PC-9 (cell line): ENCODE measurements around the gene S100A8. TPM values are rescaled to one million over a fixed set of nuclear protein-coding genes. Genes with fewer than 3 reads are reported as not detected.

Source experiments
- BruUV-seq: library from RNA; stranded (reverse); fragments of 400-500 nt; replicated peaks from 2 replicates; lab custom pipeline; 2021; lab: Mats Ljungman, UMichigan
- CTCF ChIA-PET: fragments of 300-600 bp; sonication (Branson Sonifier 250); formaldehyde crosslinking; loops from one replicate; lab custom pipeline; 2022; ENCODE audit warnings: antibody characterized with exemption; lab: Charles Lee
- POLR2A ChIA-PET: fragments of 300-600 bp; sonication (Branson Sonifier 250); formaldehyde crosslinking; loops from one replicate; lab custom pipeline; 2022; ENCODE audit warnings: antibody characterized with exemption; ENCODE audit not compliant: unreplicated experiment; lab: Charles Lee
- DNase-seq, 2 experiments: peaks; one replicate each; pipeline versions ENCODE4 v3.0.0 to v3.0.0-alpha.2; 2015 to 2022; ENCODE audit warnings: mixed read lengths in 1 of 2
- H2AFZ ChIP-seq: fragments of 200-600 bp; sonication (generic); 2 replicates; pipeline ENCODE4 v1.8.1; 2017; ENCODE audit warnings: antibody characterized with exemption
- H3F3A ChIP-seq: fragments of 200-600 bp; sonication (generic); 2 replicates; pipeline ENCODE4 v1.8.1; 2017; ENCODE audit warnings: antibody characterized with exemption, mild to moderate bottlenecking, low read depth; ENCODE audit not compliant: insufficient read depth
- H3K27ac ChIP-seq: fragments of 200-600 bp; sonication (generic); 2 replicates; pipeline ENCODE4 v1.6.1; 2016; ENCODE audit warnings: mixed run types
- H3K27me3 ChIP-seq: fragments of 200-600 bp; sonication (generic); 2 replicates; pipeline ENCODE4 v1.6.1; 2016; ENCODE audit warnings: low read depth, mixed run types; ENCODE audit not compliant: insufficient read depth
- H3K36me3 ChIP-seq: fragments of 200-600 bp; sonication (generic); 2 replicates; pipeline ENCODE4 v1.6.1; 2016; ENCODE audit warnings: low read depth, mixed run types
- H3K4me1 ChIP-seq: fragments of 200-600 bp; sonication (generic); replicated peaks from 2 replicates; pipeline ENCODE4 v1.6.1; 2016; ENCODE audit warnings: mixed run types; ENCODE audit not compliant: insufficient read depth
- H3K4me2 ChIP-seq: fragments of 200-600 bp; sonication (generic); 2 replicates; pipeline ENCODE4 v1.6.1; 2017; ENCODE audit warnings: mixed run types
- H3K4me3 ChIP-seq: fragments of 200-600 bp; sonication (generic); 2 replicates; pipeline ENCODE4 v1.6.1; 2016; ENCODE audit warnings: mixed run types
- H3K79me2 ChIP-seq: fragments of 200-600 bp; sonication (generic); 2 replicates; pipeline ENCODE4 v1.6.1; 2017; ENCODE audit warnings: low read depth, mixed run types
- H3K9me2 ChIP-seq: fragments of 200-600 bp; sonication (generic); 2 replicates; pipeline ENCODE4 v1.8.1; 2017; ENCODE audit warnings: mild to moderate bottlenecking; ENCODE audit not compliant: insufficient read depth
- H3K9me3 ChIP-seq: fragments of 200-600 bp; sonication (generic); 2 replicates; pipeline ENCODE4 v1.8.1; 2016; ENCODE audit warnings: low read depth; ENCODE audit not compliant: insufficient read depth
- H4K20me1 ChIP-seq: fragments of 200-600 bp; sonication (generic); 2 replicates; pipeline ENCODE4 v1.8.1; 2017; ENCODE audit not compliant: insufficient read depth
- CTCF ChIP-seq: fragments of 200-600 bp; sonication (generic); conservative IDR thresholded peaks from 2 replicates; pipeline ENCODE4 v1.6.1; 2017; ENCODE audit warnings: mixed run types, antibody characterized with exemption, mild to moderate bottlenecking, moderate library complexity
- EZH2 ChIP-seq: fragments of 200-600 bp; sonication (generic); IDR thresholded peaks from 2 replicates; pipeline ENCODE4 v1.8.0; 2017; ENCODE audit warnings: antibody characterized with exemption, low read depth
- intact Hi-C: fragments of 100-400 bp; cut with micrococcal nuclease; formaldehyde crosslinking; loops from one replicate; pipeline ENCODE4 v1.10.0; 2022; ENCODE audit not compliant: unreplicated experiment
- total RNA-seq: library from RNA; stranded (reverse); gene quantifications from 2 replicates; pipeline ENCODE4 v1.2.3, GENCODE V29; 2021

The S100A8 gene
- total RNA-seq, 1 experiment from 2014 or later = not detected

- H3K4me2 ChIP-seq = peak within 1 kb of the TSS; percentile 97
- intact Hi-C loops = loop anchor here (1.0 to 10.0 kb wide), 2 partner anchors 7 to 317 kb away; partner anchors contain the start of genes ILF2 and NPR1
- H4K20me1 ChIP-seq = no peaks in the 10 kb centered on the region
- peaks cover 25% of the 10 kb centered on the region for H3K79me2 ChIP-seq
- H3K36me3 ChIP-seq = peaks cover 19% of the 10 kb centered on the region
- ChIA-PET CTCF (interaction anchor here (1.2 to 1.3 kb wide), 2 partner anchors 137 to 210 kb away, joined by 4 to 5 read pairs; no protein-coding TSS in a partner anchor), POLR2A (no interaction called here)
- H3K9me2 ChIP-seq = no peaks in the 10 kb centered on the region
- BruUV-seq = TSS peak; percentile 87
- H3F3A ChIP-seq = peaks cover 79% of the 10 kb centered on the region
- peak within 1 kb of the TSS; percentile 98 for H3K27ac ChIP-seq
- TF ChIP-seq CTCF = no peak
- no peak for TF ChIP-seq EZH2
- H3K4me1 ChIP-seq = peaks cover 62% of the 10 kb centered on the region
- DNase-seq = peak in 1 of 2 experiments; percentile 41
- peak within 1 kb of the TSS; percentile 93 for H3K4me3 ChIP-seq
- H2AFZ ChIP-seq = no peak within 1 kb of the TSS
- H3K27me3 ChIP-seq = no peaks in the 10 kb centered on the region
- H3K9me3 ChIP-seq = peaks cover 3% of the 10 kb centered on the region; the same call in 1 of the 2 replicates
Measured at GRCh38 chr1:153357853-153358690, 32.8 kb downstream of the S100A8 start, which contains the start of gene S100A9. Gene S100A9, plus strand, starts transcription at chr1:153357854. Its CDS starts 430 bp downstream, at chr1:153358284.

- no TSS peak for BruUV-seq
- 0 out of 2 replicates have a peak, but pooled peaks have one; percentile 3 for TF ChIP-seq CTCF
- no peak for TF ChIP-seq EZH2
- CTCF ChIA-PET = interaction anchor here (1.2 to 1.3 kb wide), 2 partner anchors 137 to 211 kb away, joined by 4 to 5 read pairs; no protein-coding TSS in a partner anchor
- H3K9me3 ChIP-seq = peaks cover 3% of the 10 kb centered on the region; the same call in 1 of the 2 replicates
- intact Hi-C loops = loop anchor here (1.0 to 10.0 kb wide), 2 partner anchors 8 to 318 kb away; partner anchors contain the start of genes ILF2 and NPR1
- H3K27me3 ChIP-seq = no peaks in the 10 kb centered on the region
- H4K20me1 ChIP-seq = no peaks in the 10 kb centered on the region
- H3K79me2 ChIP-seq = peaks cover 25% of the 10 kb centered on the region
- H3F3A ChIP-seq = peaks cover 71% of the 10 kb centered on the region
- peak overlapping the region; percentile 93 for H3K4me3 ChIP-seq
- H3K27ac ChIP-seq = peak overlapping the region; percentile 98
- H3K36me3 ChIP-seq = peaks cover 19% of the 10 kb centered on the region
- H2AFZ ChIP-seq = no peak overlapping the region
- peak overlapping the region; percentile 97 for H3K4me2 ChIP-seq
- peaks cover 59% of the 10 kb centered on the region for H3K4me1 ChIP-seq
- peak; percentile 62 to 94 for DNase-seq
- H3K9me2 ChIP-seq = no peaks in the 10 kb centered on the region
- POLR2A ChIA-PET = no interaction called here
Measured at GRCh38 chr1:153357076-153357852, 33.6 kb downstream of the S100A8 start.
